ENCODE results near the gene FAM72C.
"Not testable (repeated sequence)": the region's sequence is repeated elsewhere in the genome, so short reads cannot be mapped to it uniquely, and the experiment has no call there.

DNA sequence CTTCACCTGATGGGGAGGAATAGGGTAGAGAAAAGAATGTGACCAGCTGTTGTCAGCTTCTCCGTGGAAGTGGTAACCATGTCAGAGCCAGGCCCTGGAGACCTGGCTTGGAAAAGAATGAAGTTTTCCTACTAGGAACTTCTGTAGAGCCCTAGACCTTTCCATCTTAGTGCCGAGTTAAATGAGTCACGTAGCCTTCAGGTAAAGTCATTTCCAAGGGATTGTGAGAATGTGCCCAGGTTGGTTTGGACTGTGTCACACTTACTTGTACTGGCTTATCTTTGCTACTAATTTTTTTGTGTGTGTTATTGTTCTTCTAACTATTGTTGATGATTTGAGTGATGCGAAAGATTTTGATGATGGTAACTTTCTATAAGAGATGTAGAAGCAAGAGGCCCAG, 42.3 kb upstream of the FAM72C start:
- TF ChIP-seq POLR2AphosphoS5, POLR2A (IDR thresholded peaks at IDR 0.05): not testable (repeated sequence)
- TF ChIP-seq, protein P1, sequence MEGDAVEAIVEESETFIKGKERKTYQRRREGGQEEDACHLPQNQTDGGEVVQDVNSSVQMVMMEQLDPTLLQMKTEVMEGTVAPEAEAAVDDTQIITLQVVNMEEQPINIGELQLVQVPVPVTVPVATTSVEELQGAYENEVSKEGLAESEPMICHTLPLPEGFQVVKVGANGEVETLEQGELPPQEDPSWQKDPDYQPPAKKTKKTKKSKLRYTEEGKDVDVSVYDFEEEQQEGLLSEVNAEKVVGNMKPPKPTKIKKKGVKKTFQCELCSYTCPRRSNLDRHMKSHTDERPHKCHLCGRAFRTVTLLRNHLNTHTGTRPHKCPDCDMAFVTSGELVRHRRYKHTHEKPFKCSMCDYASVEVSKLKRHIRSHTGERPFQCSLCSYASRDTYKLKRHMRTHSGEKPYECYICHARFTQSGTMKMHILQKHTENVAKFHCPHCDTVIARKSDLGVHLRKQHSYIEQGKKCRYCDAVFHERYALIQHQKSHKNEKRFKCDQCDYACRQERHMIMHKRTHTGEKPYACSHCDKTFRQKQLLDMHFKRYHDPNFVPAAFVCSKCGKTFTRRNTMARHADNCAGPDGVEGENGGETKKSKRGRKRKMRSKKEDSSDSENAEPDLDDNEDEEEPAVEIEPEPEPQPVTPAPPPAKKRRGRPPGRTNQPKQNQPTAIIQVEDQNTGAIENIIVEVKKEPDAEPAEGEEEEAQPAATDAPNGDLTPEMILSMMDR (IDR thresholded peaks at IDR 0.05 in 8 of 11, conservative IDR thresholded peaks at IDR 0.05 in 3 of 11): not testable (repeated sequence)
